Fibroblast of skin of right biceps (primary cell): ENCODE measurements around the gene TMEM179.
A peak's percentile ranks its signal among the peaks of the same experiment; 100 is the strongest.
"Not testable (repeated sequence)": the region's sequence is repeated elsewhere in the genome, so short reads cannot be mapped to it uniquely, and the experiment has no call there.

Source experiments
- DNase-seq: peaks from one replicate; pipeline ENCODE4 v3.0.0-alpha.2; 2013

The TMEM179 gene

DNA sequence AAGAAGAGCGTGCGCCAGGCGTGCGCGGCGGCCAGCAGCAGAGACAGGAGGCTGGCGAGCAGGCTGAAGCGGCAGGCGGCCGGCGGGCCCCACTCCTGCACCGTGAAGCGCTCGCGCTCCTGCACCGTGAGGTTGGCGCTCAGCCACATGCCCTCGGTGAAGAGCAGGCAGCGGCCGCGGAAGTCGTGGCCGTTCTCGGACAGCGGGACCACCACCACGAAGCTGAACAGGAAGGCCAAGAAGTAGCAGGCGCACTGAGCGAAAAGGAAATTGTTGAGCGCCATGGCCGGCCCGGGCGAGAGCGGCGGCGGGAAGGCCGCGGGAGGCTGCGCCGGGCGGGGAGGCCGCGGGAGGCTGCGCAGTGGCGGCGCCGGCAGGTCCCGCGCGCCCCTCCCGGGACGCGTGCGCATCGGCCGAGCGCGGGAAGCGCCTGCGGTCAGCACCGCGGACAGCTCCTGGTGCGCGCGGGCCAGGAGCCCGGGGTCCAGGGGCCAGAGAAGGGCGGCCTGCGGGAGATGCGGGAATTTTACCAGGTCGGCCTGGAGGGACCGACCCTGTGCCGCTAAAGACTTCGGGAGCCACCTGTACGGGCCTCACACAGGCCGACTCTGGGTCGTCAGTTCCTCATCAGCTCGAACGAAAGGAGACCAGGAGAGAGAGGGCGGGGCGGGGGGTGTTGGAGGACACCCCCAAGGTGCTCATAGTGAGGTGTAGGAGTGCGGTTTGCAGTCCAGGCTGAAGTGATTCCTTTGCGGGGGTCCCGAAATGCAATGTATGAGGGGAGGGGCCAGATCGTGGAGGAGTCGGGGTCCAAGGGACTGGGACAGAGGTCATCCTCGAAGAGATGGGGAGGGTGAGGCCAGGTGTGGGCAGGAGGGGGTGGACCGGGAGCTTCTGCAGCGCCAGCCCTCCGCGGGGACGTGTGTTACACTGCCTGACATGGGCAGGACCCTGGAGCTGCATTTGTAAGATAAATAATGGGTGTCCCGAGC is at the start of gene TMEM179:
Gene TMEM179, minus strand, starts transcription at position 315 of the 992 bp plus-strand sequence. Its CDS starts 31 bp downstream, at position 284.
- peak; percentile 21 for DNase-seq

- DNase-seq, result no peak
Measured at GRCh38 chr14:104654119-104654518, 49.5 kb upstream of the TMEM179 start.

- DNase-seq, result not testable (repeated sequence)
Measured at GRCh38 chr14:104653130-104653920, 48.8 kb upstream of the TMEM179 start.

DNA sequence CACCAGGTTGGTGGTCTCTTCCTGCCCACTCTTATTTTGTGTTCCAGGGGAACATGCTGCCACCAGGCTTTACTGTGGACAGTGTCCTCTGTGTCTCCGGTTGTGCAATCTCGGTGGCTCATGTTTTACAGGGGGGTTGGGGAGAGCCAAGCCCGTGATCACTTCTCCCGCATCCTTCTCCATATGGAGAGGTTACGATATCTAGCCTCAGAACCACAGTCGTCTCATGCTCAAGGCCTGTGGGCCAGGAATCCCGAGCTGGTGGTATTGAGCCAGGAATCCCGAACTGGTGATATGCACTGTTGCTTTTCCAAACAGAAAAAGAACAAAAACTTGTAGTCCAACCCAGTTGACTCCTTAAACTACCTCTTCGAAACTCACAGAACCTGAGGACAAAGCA is 47.8 kb upstream of the TMEM179 start:
- no peak for DNase-seq

DNA sequence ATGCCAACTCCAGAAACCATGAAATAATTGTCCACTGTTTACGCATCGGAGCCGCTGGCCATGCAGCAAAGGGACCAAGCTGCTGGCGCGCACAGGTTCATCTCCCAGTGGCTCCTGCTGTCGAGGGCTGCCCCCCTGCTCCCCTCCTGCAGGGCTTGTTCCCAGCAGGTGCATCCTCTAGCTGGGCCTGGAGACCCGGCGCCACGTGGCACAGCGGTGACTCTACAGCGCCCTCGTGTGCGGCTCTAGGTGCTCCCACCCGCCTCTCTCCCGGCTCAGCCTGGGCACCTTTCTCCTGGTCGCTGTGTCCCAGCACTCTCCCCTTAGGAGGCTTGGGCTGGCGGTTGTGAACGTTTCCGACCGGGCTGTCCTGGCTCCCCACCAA is 47.3 kb upstream of the TMEM179 start:
- DNase-seq, result no peak

- DNase-seq, result no peak
Measured at GRCh38 chr14:104650981-104651875, 46.7 kb upstream of the TMEM179 start.

- DNase-seq, result peak; percentile 53
Measured at GRCh38 chr14:104650057-104650980, 45.7 kb upstream of the TMEM179 start.

- no peak for DNase-seq
Measured at GRCh38 chr14:104647467-104648043, 43.0 kb upstream of the TMEM179 start.

DNA sequence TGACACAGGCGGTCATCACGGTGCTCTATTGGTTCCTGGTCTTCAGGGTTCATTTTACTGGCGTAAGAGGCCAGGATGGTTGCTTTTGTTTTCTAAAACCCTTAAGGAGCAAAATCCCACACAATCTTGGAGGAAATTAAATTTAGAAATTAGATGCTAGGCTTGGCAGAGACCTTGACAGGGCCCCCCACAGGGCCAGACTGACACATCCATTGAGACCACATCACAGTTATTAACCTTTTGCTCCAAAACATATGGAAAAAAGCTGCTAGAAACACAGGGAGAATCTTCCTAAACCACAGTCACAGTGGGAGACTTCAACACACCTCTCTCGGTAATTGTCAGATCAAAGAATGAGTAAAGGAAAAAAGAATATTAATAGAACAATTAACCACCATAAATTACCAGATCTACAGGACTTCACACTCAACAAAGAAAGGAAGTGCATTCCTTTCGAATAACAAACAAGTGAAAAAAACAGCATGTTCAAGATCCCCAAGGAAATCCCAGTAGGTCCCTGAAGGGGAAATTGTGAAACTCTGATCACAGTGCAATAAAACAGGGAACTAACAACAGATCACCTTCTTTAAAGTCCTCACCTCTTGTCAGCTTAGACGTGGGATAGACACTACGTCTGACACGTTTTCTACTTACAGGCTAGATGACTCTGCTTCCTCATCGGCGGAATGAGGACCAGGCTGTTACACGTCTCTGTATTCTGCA is 40.2 kb upstream of the TMEM179 start:
- no peak for DNase-seq

DNA sequence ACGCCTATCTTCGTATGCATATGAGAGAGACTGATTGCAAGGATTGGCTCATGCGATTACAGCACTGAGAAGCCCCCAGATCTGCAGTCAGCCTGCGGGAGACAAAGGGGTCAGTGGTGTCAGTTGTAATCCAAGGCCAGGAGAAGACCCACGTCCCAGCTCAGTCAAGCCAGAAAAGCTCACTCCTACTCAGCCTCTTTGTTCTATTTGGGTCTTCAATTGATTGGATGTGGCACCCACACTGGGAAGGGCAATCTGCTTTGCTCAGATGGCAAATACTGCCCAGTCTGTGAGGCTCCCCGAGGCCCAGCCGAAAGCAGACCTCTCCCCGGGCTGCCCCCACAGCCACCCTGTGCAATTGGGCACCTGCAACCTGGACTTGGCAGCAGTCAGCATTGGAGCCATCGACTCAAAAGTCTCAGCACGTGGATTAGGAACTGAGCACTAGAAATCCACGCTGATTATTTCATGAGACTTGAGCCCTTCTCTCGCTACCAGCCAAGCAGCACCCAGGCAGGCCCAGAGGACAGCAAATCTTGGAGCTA is 39.6 kb upstream of the TMEM179 start:
- no peak for DNase-seq

- DNase-seq, result no peak
Measured at GRCh38 chr14:104643306-104643705, 38.7 kb upstream of the TMEM179 start.

- no peak for DNase-seq
Measured at GRCh38 chr14:104642540-104642868, 37.9 kb upstream of the TMEM179 start.

DNA sequence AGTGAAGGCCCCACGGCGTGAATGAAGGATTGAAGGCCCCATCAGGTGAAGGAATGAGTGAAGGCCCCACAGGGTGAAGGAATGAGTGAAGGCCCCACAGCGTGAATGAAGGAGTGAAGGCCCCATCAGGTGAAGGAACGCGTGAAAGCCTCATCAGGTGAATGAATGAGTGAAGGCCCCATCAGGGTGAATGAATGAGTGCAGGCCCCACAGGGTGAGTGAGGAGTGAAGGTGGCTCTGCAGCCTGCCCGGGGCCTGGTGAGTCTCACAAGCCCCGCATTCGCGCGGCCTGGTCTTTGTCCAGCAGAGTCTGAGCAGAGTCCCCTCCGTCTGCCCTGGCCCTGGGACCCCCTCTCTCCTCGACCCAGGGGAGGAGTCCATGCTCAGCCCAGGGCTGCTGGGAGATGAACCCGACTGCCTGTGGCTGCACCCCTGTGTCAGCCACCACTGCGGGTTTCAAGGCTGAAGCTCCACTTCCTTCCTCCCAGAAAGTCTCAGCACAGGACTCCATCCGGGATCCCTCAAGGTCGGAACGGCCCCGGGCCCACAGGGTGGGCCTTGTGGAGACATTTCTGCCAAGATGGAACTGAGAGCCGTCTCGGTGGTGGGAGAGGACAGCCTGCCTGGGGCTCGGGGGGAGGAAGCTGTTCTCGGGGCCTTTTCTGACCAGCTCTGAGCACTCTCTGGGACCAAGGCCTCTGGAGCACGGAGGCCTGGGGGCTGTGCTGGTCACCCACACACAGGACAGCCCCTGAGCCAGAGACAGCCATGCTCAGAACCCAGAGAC is 37.4 kb upstream of the TMEM179 start:
- no peak for DNase-seq

DNA sequence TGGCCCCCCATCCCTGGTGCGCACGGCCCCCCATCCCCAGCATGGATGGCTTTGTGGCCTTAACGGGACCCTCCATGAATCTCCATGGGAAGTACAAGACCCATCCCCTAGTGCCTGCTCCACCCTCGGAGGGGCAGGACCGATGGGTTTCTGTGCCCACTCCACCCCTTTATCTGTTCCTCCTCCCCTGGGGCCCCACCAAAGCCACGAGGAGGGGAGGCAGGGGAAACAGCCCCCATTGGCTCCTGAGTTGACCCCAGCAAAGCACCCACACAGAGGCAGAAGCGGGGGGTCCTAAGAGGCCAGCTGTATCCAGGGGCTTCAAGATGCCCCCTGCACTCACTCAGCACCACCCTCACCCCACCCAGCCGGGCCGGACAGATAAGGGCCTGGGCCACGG is 36.1 kb upstream of the TMEM179 start:
- DNase-seq, result no peak

GRCh38 chr14:104639885-104640548 is 35.4 kb upstream of the TMEM179 start:
- DNase-seq, result peak; percentile 23

DNA sequence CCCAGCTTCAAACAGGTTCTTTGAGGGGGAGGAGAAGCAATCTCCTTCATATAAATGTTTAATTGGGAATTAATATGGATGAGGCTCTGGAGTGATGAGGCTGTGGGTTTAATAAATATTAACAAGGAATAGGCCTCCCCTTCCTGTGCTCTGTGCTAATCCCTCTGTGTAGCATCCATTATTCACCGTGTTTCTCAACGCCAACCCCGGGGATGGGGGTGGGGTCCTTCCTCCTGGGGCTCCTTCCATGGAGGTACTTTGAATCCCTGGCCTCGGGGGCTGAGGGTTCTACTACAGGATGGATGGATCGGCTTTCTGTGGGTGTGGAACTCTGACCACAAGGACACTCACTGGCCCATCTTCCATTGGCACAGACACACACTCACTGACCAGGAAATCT is 34.9 kb upstream of the TMEM179 start:
- DNase-seq, result no peak

GRCh38 chr14:104638927-104639450 is 34.4 kb upstream of the TMEM179 start:
- no peak for DNase-seq

DNA sequence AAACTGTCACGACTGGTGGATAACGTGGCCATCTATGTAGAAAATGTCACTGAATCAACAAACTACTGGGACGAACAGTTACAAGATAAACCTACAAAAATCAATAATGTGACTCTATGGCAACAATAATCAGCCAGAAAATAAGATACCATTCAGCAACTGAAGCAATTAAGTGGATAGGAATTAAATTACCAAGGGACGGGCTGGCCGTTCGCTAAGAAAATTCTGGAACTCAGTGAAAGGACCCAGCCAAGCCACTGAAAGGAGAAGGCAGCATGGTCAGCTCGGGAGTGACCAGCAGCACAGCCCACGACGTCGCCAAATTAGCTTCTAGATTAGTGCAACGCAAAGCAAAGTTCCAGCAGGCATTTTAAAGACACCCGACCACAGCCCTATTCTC is 33.6 kb upstream of the TMEM179 start:
- no peak for DNase-seq
